HG03025 (cell line): ENCODE measurements around the gene UCP3.
A peak's percentile ranks its signal among the peaks of the same experiment; 100 is the strongest.

Experiments
- ATAC-seq: cut with Tn5 transposase; IDR thresholded peaks from one replicate; pipeline ENCODE4 v1.9.1; 2021; ENCODE audit warnings: mild to moderate bottlenecking, moderate library complexity; ENCODE audit not compliant: unreplicated experiment, low FRiP score

The UCP3 gene

GRCh38 chr11:73980001-73980961 is 28.6 kb downstream of the UCP3 start:
- peak; percentile 39 for ATAC-seq

GRCh38 chr11:73978576-73979086 is 30.3 kb downstream of the UCP3 start:
- ATAC-seq: no peak

- ATAC-seq: no peak
Measured at GRCh38 chr11:73977856-73978519, 30.9 kb downstream of the UCP3 start.

GRCh38 chr11:73976451-73977151 is 32.3 kb downstream of the UCP3 start:
- ATAC-seq: no peak

GRCh38 chr11:73975479-73975757 is 33.5 kb downstream of the UCP3 start:
- no peak for ATAC-seq

- ATAC-seq: no peak
Measured at GRCh38 chr11:73974604-73975478, 34.0 kb downstream of the UCP3 start.

- ATAC-seq: no peak
Measured at GRCh38 chr11:73972620-73973449, 36.0 kb downstream of the UCP3 start.

- ATAC-seq: no peak
Measured at GRCh38 chr11:73972187-73972586, 36.7 kb downstream of the UCP3 start.

GRCh38 chr11:73971175-73971719 is 37.6 kb downstream of the UCP3 start:
- no peak for ATAC-seq

GRCh38 chr11:73969991-73970800 is 38.7 kb downstream of the UCP3 start:
- no peak for ATAC-seq

GRCh38 chr11:73969091-73969490 is 39.8 kb downstream of the UCP3 start:
- ATAC-seq: no peak

- ATAC-seq: no peak
Measured at GRCh38 chr11:73968356-73968966, 40.4 kb downstream of the UCP3 start.

- ATAC-seq: no peak
Measured at GRCh38 chr11:73965764-73966121, 43.1 kb downstream of the UCP3 start.

GRCh38 chr11:73965076-73965763 is 43.7 kb downstream of the UCP3 start:
- ATAC-seq: no peak

GRCh38 chr11:73963861-73964260 is 45.0 kb downstream of the UCP3 start:
- ATAC-seq: no peak

GRCh38 chr11:73962101-73962705 is 46.7 kb downstream of the UCP3 start:
- no peak for ATAC-seq

- ATAC-seq: no peak
Measured at GRCh38 chr11:73961321-73961720, 47.6 kb downstream of the UCP3 start.
